Mesenchymal stem cell (in vitro differentiated cells and primary cell): ENCODE data around the gene TNS1.

Source experiments
- DNase-seq: peaks from one replicate; pipeline ENCODE4 v3.0.0-alpha.2; 2013
- H2AFZ ChIP-seq: one replicate; pipeline ENCODE4 v1.6.1; 2013; ENCODE audit warnings: low read depth, mild to moderate bottlenecking, control low read depth, inconsistent platforms, low read length, moderate library complexity
- H2AK5ac ChIP-seq: 2 replicates; pipeline ENCODE4 v1.6.1; 2013; ENCODE audit warnings: low read length, moderate library complexity, mild to moderate bottlenecking, inconsistent platforms; ENCODE audit not compliant: severe bottlenecking
- H2BK120ac ChIP-seq: one replicate; pipeline ENCODE4 v1.6.1; 2013; ENCODE audit warnings: low read depth, mild to moderate bottlenecking, inconsistent platforms, low read length, moderate library complexity
- H2BK12ac ChIP-seq, 2 experiments: one replicate each; pipeline ENCODE4 v1.6.1; 2013; ENCODE audit warnings: inconsistent platforms in 2 of 2, low read length in 2 of 2, mild to moderate bottlenecking in 2 of 2, moderate library complexity in 2 of 2, control low read depth in 1 of 2
- H2BK15ac ChIP-seq: one replicate; pipeline ENCODE4 v1.6.1; 2013; ENCODE audit warnings: mild to moderate bottlenecking, low read depth, inconsistent platforms; ENCODE audit not compliant: poor library complexity, severe bottlenecking
- H2BK5ac ChIP-seq: 2 replicates; pipeline ENCODE4 v1.6.1; 2013; ENCODE audit warnings: low read depth, mild to moderate bottlenecking, low read length, control low read depth, inconsistent platforms; ENCODE audit not compliant: poor library complexity, severe bottlenecking
- H3K14ac ChIP-seq, 2 experiments: one replicate each; pipeline ENCODE4 v1.6.1; 2013; ENCODE audit warnings: inconsistent platforms in 2 of 2, low read length in 2 of 2, control low read depth in 1 of 2, mild to moderate bottlenecking in 1 of 2, moderate library complexity in 1 of 2
- H3K18ac ChIP-seq, 2 experiments: one replicate each; pipeline ENCODE4 v1.6.1; 2013; ENCODE audit warnings: inconsistent platforms in 2 of 2, low read length in 2 of 2, control low read depth in 1 of 2, low read depth in 1 of 2, mild to moderate bottlenecking in 1 of 2
- H3K23ac ChIP-seq, 2 experiments: one replicate each; pipeline ENCODE4 v1.6.1; 2013; ENCODE audit warnings: inconsistent platforms in 2 of 2, low read length in 2 of 2, mild to moderate bottlenecking in 2 of 2, moderate library complexity in 2 of 2, control low read depth in 1 of 2
- H3K27ac ChIP-seq: 2 replicates; pipeline ENCODE4 v1.5.1; 2013; ENCODE audit warnings: mild to moderate bottlenecking, moderate library complexity, low read length, control low read depth, inconsistent platforms; ENCODE audit not compliant: poor library complexity, severe bottlenecking
- H3K27me3 ChIP-seq, 2 experiments: 2 replicates each; pipeline versions ENCODE4 v1.6.1 to v1.7.0; 2013; ENCODE audit warnings: low read length in 2 of 2, mild to moderate bottlenecking in 2 of 2, moderate library complexity in 2 of 2, control low read depth in 1 of 2, inconsistent platforms in 1 of 2; ENCODE audit not compliant: control insufficient read depth in 1 of 2, insufficient read depth in 1 of 2
- H3K36me3 ChIP-seq, 2 experiments: 2 replicates each; pipeline versions ENCODE4 v1.6.1 to v1.7.0; 2013; ENCODE audit warnings: low read length in 2 of 2, control low read depth in 1 of 2, inconsistent platforms in 1 of 2, low read depth in 1 of 2, mild to moderate bottlenecking in 1 of 2; ENCODE audit not compliant: insufficient read depth in 2 of 2, control insufficient read depth in 1 of 2
- H3K4ac ChIP-seq, 2 experiments: one replicate each; pipeline ENCODE4 v1.6.1; 2013; ENCODE audit warnings: inconsistent platforms in 2 of 2, low read length in 2 of 2, mild to moderate bottlenecking in 2 of 2, moderate library complexity in 2 of 2, control low read depth in 1 of 2, low read depth in 1 of 2
- H3K4me1 ChIP-seq: 2 replicates; pipeline ENCODE4 v1.6.1; 2013; ENCODE audit warnings: low read depth, low read length, control low read depth; ENCODE audit not compliant: control insufficient read depth, insufficient read depth
- H3K4me2 ChIP-seq: 2 replicates; pipeline ENCODE4 v1.6.1; 2013; ENCODE audit warnings: low read length, mild to moderate bottlenecking, inconsistent platforms; ENCODE audit not compliant: poor library complexity, severe bottlenecking
- H3K4me3 ChIP-seq, 2 experiments: 2 replicates each; pipeline versions ENCODE4 v1.5.1 to v1.7.0; 2013; ENCODE audit warnings: low read length in 2 of 2, mild to moderate bottlenecking in 2 of 2, control low read depth in 1 of 2, low read depth in 1 of 2; ENCODE audit not compliant: insufficient read depth in 1 of 2
- H3K79me1 ChIP-seq: replicated peaks from 2 replicates; pipeline ENCODE4 v1.6.1; 2013; ENCODE audit warnings: mild to moderate bottlenecking, control low read depth, low read length, inconsistent platforms; ENCODE audit not compliant: poor library complexity, severe bottlenecking
- H3K9ac ChIP-seq: 2 replicates; pipeline ENCODE4 v1.7.0; 2013; ENCODE audit warnings: mild to moderate bottlenecking, low read length, moderate library complexity
- H3K9me3 ChIP-seq: 2 replicates; pipeline ENCODE4 v1.7.0; 2013; ENCODE audit warnings: mild to moderate bottlenecking, low read length; ENCODE audit not compliant: control insufficient read depth
- H4K8ac ChIP-seq: one replicate; pipeline ENCODE4 v1.6.1; 2013; ENCODE audit warnings: inconsistent platforms, mild to moderate bottlenecking, low read length, moderate library complexity
- H4K91ac ChIP-seq: one replicate; pipeline ENCODE4 v1.6.1; 2013; ENCODE audit warnings: mild to moderate bottlenecking, low read length, inconsistent platforms
- WGBS: methylation state at CpG from one replicate; pipeline ENCODE4 v1.1.7; 2013; ENCODE audit warnings: mixed read lengths; 5-methylcytosine and 5-hydroxymethylcytosine counted together

Gene TNS1

DNA sequence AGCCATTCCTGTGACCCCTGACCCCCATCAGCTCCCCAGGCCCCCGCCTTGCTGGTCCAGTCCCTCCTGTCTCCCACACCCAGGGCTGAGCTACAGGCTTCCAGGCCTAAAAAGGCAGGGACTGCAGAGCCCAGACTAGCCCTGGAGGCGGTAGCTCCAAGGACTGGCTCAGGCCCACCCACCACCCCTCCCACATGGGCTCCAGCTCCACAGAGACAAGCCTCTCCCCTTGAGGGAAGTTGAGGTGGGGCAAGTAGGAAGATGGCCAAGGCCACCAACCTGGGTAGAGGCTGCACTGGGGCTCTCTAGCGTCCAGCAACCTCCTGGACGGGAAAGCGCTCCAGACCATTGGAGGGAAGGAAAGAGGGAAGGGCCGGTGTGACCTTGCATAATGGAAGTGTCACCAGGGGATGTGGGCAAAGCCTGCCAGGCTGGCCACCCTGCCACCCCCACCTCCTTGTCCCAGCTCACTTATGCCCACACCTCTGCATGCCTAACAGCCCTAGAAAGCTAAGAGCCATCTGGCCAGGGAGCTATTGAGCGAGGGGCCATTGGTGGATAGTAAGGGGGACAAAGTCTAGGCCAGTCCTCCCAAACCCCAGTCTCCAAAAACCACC, 63.1 kb downstream of the TNS1 start:
- Histone ChIP-seq H4K8ac (no peak overlapping the region), H3K18ac (no peak overlapping the region), H2AK5ac (peak overlapping the region; percentile 24), H3K14ac (no peak overlapping the region), H3K27ac (no peak overlapping the region), H3K4ac (no peak overlapping the region), H3K4me1 (peaks cover 74% of the 10 kb centered on the region), H3K4me2 (no peak overlapping the region), H2BK120ac (no peak overlapping the region), H2BK5ac (no peak overlapping the region), H3K9ac (no peak overlapping the region), H3K79me1 (peaks cover 9% of the 10 kb centered on the region), H3K9me3 (no peaks in the 10 kb centered on the region), H3K4me3 (no peak overlapping the region), H4K91ac (peak overlapping the region; percentile 54), H2AFZ (no peak overlapping the region), H3K23ac (no peak overlapping the region), H2BK12ac (peak overlapping the region in 1 of 2 experiments; percentile 33), H2BK15ac (no peak overlapping the region), H3K27me3 (no peaks in the 10 kb centered on the region), H3K36me3 (peaks cover 8 to 15% of the 10 kb centered on the region in 2 experiments)
- WGBS: 100% methylated on average over 3 of the region's 7 CpGs
- DNase-seq: no peak

GRCh38 chr2:217939220-217939619, 63.6 kb downstream of the TNS1 start:
- peaks cover 8 to 15% of the 10 kb centered on the region in 2 experiments for H3K36me3 ChIP-seq
- no peak overlapping the region for H2BK120ac ChIP-seq
- H3K18ac ChIP-seq: no peak overlapping the region
- no peak overlapping the region for H3K27ac ChIP-seq
- no peak overlapping the region for H3K4me2 ChIP-seq
- H3K9ac ChIP-seq: no peak overlapping the region
- no peak overlapping the region for H4K8ac ChIP-seq
- no peak overlapping the region for H2BK12ac ChIP-seq
- H2BK5ac ChIP-seq: no peak overlapping the region
- no peak overlapping the region for H2AFZ ChIP-seq
- no peak overlapping the region for H2BK15ac ChIP-seq
- H3K4ac ChIP-seq: no peak overlapping the region
- no peak overlapping the region for H4K91ac ChIP-seq
- no peak overlapping the region for H3K23ac ChIP-seq
- 98% methylated on average over 3 of the region's 3 CpGs for WGBS
- no peak overlapping the region for H3K14ac ChIP-seq
- peaks cover 9% of the 10 kb centered on the region for H3K79me1 ChIP-seq
- H3K27me3 ChIP-seq: no peaks in the 10 kb centered on the region
- no peaks in the 10 kb centered on the region for H3K9me3 ChIP-seq
- H3K4me1 ChIP-seq: peaks cover 78% of the 10 kb centered on the region
- H2AK5ac ChIP-seq: no peak overlapping the region
- H3K4me3 ChIP-seq: no peak overlapping the region
- no peak for DNase-seq

DNA sequence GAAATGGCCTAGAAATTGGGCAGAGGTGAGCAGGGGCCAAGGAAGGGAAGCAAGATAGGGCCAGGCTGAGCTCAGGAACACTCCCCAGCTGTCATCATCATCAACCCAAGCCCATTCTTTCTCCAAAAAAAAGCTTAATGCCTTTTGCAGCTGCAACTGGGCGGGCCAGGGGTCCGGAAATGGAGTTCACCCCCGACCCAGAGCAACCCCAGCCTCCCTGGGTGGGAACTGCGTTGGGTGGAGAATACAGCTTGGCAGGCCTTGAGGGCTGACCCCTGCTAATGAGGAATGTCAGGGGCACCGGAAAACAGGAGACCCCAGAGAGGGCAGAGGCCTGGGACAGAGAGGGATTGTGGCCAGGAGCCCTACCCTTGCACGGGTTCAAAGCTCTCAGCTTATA, 64.8 kb downstream of the TNS1 start:
- H4K91ac ChIP-seq: no peak overlapping the region
- H3K4me3 ChIP-seq: no peak overlapping the region
- H3K27ac ChIP-seq: no peak overlapping the region
- no peak overlapping the region for H2BK5ac ChIP-seq
- no peak overlapping the region for H4K8ac ChIP-seq
- no peak overlapping the region for H2BK15ac ChIP-seq
- peaks cover 8 to 15% of the 10 kb centered on the region in 2 experiments for H3K36me3 ChIP-seq
- H3K9ac ChIP-seq: no peak overlapping the region
- no peak overlapping the region for H3K23ac ChIP-seq
- no peak overlapping the region for H2BK12ac ChIP-seq
- H3K4ac ChIP-seq: no peak overlapping the region
- 65% methylated on average over 5 of the region's 6 CpGs for WGBS
- no peak for DNase-seq
- peak overlapping the region; percentile 2 to 19 for H3K18ac ChIP-seq
- no peaks in the 10 kb centered on the region for H3K9me3 ChIP-seq
- no peak overlapping the region for H2AFZ ChIP-seq
- no peak overlapping the region for H3K4me2 ChIP-seq
- H2AK5ac ChIP-seq: peak overlapping the region; percentile 2
- H3K4me1 ChIP-seq: peaks cover 83% of the 10 kb centered on the region
- no peak overlapping the region for H2BK120ac ChIP-seq
- no peaks in the 10 kb centered on the region for H3K27me3 ChIP-seq
- peaks cover 9% of the 10 kb centered on the region for H3K79me1 ChIP-seq
- H3K14ac ChIP-seq: no peak overlapping the region

- Histone ChIP-seq H3K36me3 (peaks cover 8 to 15% of the 10 kb centered on the region in 2 experiments), H2AFZ (no peak overlapping the region), H3K4me1 (peaks cover 83% of the 10 kb centered on the region), H3K27me3 (no peaks in the 10 kb centered on the region), H3K18ac (peak overlapping the region; percentile 23 to 51), H4K8ac (peak overlapping the region; percentile 62), H4K91ac (peak overlapping the region; percentile 72), H2BK5ac (no peak overlapping the region), H3K23ac (no peak overlapping the region), H2BK12ac (peak overlapping the region in 1 of 2 experiments; percentile 69), H3K4ac (peak overlapping the region in 1 of 2 experiments; percentile 22), H3K79me1 (peaks cover 9% of the 10 kb centered on the region), H2BK120ac (no peak overlapping the region), H3K9me3 (no peaks in the 10 kb centered on the region), H3K4me2 (no peak overlapping the region), H3K9ac (peak overlapping the region; percentile 62), H3K27ac (no peak overlapping the region), H3K14ac (peak overlapping the region in 1 of 2 experiments; percentile 13), H2BK15ac (peak overlapping the region; percentile 95), H2AK5ac (peak overlapping the region; percentile 2), H3K4me3 (no peak overlapping the region)
- no peak for DNase-seq
- 39% methylated on average over 8 of the region's 8 CpGs for WGBS
Measured at GRCh38 chr2:217937446-217937845, 65.3 kb downstream of the TNS1 start.
